Measurements from ENCODE around the gene STAU1. TPM values are rescaled to one million over a fixed set of nuclear protein-coding genes. Genes with fewer than 3 reads are reported as not detected.
"Not testable (repeated sequence)": the region's sequence is repeated elsewhere in the genome, so short reads cannot be mapped to it uniquely, and the experiment has no call there.

STAU1 gene
- total RNA-seq, 1 donor from 2014 or later, result 79.7 TPM

GRCh38 chr20:49098136-49098535, 90.0 kb downstream of the STAU1 start:
- Mint-ChIP-seq H3K9me3 (ENCODE audit: unreplicated experiment) (peaks cover 2% of the 10 kb centered on the region), H3K27ac (ENCODE audit: unreplicated experiment) (no peak overlapping the region), H3K4me1 (ENCODE audit: low read depth, unreplicated experiment) (no peaks in the 10 kb centered on the region), H3K4me3 (ENCODE audit: unreplicated experiment) (no peak overlapping the region), H3K27me3 (ENCODE audit: unreplicated experiment) (peaks cover 4% of the 10 kb centered on the region), H3K36me3 (ENCODE audit: unreplicated experiment) (peaks cover 6% of the 10 kb centered on the region)
- DNase-seq, result no peak
- TF ChIP-seq, protein P1, sequence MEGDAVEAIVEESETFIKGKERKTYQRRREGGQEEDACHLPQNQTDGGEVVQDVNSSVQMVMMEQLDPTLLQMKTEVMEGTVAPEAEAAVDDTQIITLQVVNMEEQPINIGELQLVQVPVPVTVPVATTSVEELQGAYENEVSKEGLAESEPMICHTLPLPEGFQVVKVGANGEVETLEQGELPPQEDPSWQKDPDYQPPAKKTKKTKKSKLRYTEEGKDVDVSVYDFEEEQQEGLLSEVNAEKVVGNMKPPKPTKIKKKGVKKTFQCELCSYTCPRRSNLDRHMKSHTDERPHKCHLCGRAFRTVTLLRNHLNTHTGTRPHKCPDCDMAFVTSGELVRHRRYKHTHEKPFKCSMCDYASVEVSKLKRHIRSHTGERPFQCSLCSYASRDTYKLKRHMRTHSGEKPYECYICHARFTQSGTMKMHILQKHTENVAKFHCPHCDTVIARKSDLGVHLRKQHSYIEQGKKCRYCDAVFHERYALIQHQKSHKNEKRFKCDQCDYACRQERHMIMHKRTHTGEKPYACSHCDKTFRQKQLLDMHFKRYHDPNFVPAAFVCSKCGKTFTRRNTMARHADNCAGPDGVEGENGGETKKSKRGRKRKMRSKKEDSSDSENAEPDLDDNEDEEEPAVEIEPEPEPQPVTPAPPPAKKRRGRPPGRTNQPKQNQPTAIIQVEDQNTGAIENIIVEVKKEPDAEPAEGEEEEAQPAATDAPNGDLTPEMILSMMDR (IDR thresholded peaks at IDR 0.05; ENCODE audit: partially characterized antibody, unreplicated experiment), result no peak

- TF ChIP-seq, protein P1 (IDR thresholded peaks at IDR 0.05; ENCODE audit: partially characterized antibody, unreplicated experiment), result no peak
- Mint-ChIP-seq H3K36me3 (ENCODE audit: unreplicated experiment) (no peaks in the 10 kb centered on the region), H3K4me3 (ENCODE audit: unreplicated experiment) (no peak overlapping the region)
These were observed 91.0 kb downstream of the STAU1 start for GRCh38 chr20:49097159-49097558.

DNA sequence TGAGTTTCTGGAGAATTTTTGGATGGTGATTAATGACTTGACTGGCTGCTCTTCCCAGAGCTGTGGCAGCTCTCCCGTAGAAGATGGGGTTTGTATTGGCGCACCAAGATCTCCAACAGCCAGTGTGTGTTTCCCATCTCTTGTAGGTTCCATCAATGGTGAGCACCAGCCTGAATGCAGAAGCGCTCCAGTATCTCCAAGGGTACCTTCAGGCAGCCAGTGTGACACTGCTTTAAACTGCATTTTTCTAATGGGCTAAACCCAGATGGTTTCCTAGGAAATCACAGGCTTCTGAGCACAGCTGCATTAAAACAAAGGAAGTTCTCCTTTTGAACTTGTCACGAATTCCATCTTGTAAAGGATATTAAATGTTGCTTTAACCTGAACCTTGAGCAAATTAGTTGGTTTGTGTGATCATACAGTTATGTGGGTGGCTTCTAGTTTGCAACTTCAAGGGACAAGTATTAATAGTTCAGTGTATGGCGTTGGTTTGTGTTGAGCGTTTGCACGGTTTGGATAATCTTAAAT, 91.9 kb downstream of the STAU1 start:
- TF ChIP-seq, protein P1 (IDR thresholded peaks at IDR 0.05; ENCODE audit: partially characterized antibody, unreplicated experiment), result no peak
- no peaks in the 10 kb centered on the region for H3K27me3 Mint-ChIP-seq (ENCODE audit: unreplicated experiment)
- H3K4me3 Mint-ChIP-seq (ENCODE audit: unreplicated experiment), result no peak overlapping the region
- H3K4me1 Mint-ChIP-seq (ENCODE audit: low read depth, unreplicated experiment), result no peaks in the 10 kb centered on the region
- no peak for DNase-seq
- H3K27ac Mint-ChIP-seq (ENCODE audit: unreplicated experiment), result no peak overlapping the region
- H3K9me3 Mint-ChIP-seq (ENCODE audit: unreplicated experiment), result peaks cover 2% of the 10 kb centered on the region
- H3K36me3 Mint-ChIP-seq (ENCODE audit: unreplicated experiment), result no peaks in the 10 kb centered on the region

More at GRCh38 chr20:49097159-49097558, 91.0 kb downstream of the STAU1 start:
- Mint-ChIP-seq H3K27ac (ENCODE audit: unreplicated experiment) (no peak overlapping the region), H3K27me3 (ENCODE audit: unreplicated experiment) (peaks cover 3% of the 10 kb centered on the region), H3K4me1 (ENCODE audit: low read depth, unreplicated experiment) (no peaks in the 10 kb centered on the region), H3K9me3 (ENCODE audit: unreplicated experiment) (peaks cover 2% of the 10 kb centered on the region)
- DNase-seq, result no peak

DNA sequence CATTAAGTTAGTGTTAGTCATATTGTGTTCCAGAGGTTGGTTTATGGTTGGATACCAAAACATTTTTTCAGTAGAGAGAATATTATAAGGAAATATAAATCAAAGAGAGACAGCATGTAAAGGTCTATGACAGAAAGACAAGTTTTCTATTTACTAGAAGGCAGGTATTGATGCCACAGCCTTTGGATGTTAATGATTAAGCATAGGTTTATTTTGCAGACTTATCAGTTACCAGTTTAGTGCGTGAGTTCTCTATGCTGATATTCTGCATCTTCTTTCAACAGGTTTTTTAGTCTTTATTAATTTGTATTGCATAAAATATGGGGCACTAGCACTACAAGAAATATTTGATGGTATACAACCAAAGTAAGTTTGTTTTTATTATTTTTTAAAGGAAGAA, 96.4 kb downstream of the STAU1 start:
- no peak overlapping the region for H3K4me3 Mint-ChIP-seq (ENCODE audit: unreplicated experiment)
- no peak overlapping the region for H3K27ac Mint-ChIP-seq (ENCODE audit: unreplicated experiment)
- TF ChIP-seq, protein P1 (IDR thresholded peaks at IDR 0.05; ENCODE audit: partially characterized antibody, unreplicated experiment), result no peak
- H3K27me3 Mint-ChIP-seq (ENCODE audit: unreplicated experiment), result no peaks in the 10 kb centered on the region
- H3K36me3 Mint-ChIP-seq (ENCODE audit: unreplicated experiment), result no peaks in the 10 kb centered on the region
- DNase-seq, result no peak
- no peaks in the 10 kb centered on the region for H3K4me1 Mint-ChIP-seq (ENCODE audit: low read depth, unreplicated experiment)
- peaks cover 2% of the 10 kb centered on the region for H3K9me3 Mint-ChIP-seq (ENCODE audit: unreplicated experiment)

DNA sequence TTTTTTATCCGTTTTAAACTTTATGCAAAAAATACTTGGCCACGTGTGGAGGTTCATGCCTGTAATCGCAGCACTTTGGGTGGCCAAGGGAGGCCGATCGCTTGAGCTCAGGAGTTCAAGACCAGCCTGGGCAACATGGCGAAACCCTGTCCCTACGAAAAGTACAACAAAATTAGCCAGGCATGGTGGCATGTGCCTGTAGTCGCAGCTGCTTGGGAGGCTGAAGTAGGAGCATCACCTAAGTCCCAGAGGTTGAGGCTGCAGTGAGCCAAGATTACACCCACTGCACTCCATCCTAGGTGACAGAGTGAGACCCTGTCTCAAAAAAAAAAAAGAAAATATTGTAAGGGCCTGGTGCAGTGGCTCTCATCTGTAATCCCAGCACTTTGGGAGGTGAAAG, 97.0 kb downstream of the STAU1 start:
- no peak for DNase-seq
- Mint-ChIP-seq H3K27ac (ENCODE audit: unreplicated experiment) (no peak overlapping the region), H3K27me3 (ENCODE audit: unreplicated experiment) (no peaks in the 10 kb centered on the region), H3K36me3 (ENCODE audit: unreplicated experiment) (no peaks in the 10 kb centered on the region), H3K9me3 (ENCODE audit: unreplicated experiment) (peaks cover 2% of the 10 kb centered on the region), H3K4me3 (ENCODE audit: unreplicated experiment) (no peak overlapping the region), H3K4me1 (ENCODE audit: low read depth, unreplicated experiment) (no peaks in the 10 kb centered on the region)
- TF ChIP-seq, protein P1 (IDR thresholded peaks at IDR 0.05; ENCODE audit: partially characterized antibody, unreplicated experiment), result no peak

DNA sequence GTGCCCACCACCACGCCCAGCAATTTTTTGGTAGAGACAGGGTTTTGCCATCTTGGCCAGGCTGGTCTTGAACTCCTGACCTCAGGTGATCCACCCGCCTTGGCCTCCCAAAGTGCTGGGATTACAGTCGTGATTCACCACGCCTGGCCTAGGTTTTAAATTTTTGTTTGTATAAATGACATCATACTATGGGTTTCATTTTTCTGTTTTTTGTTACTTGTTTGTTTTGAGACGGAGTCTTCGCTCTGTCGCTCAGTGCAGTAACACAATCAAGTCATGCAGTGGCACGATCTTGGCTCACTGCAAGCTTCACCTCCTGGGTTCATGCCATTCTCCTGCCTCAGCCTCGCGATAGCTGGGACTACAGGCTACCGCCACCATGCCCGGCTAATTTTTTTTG, 105.8 kb downstream of the STAU1 start:
- H3K4me3 Mint-ChIP-seq (ENCODE audit: unreplicated experiment); H3K9me3 Mint-ChIP-seq (ENCODE audit: unreplicated experiment); H3K4me1 Mint-ChIP-seq (ENCODE audit: low read depth, unreplicated experiment); H3K27me3 Mint-ChIP-seq (ENCODE audit: unreplicated experiment); H3K36me3 Mint-ChIP-seq (ENCODE audit: unreplicated experiment); DNase-seq; H3K27ac Mint-ChIP-seq (ENCODE audit: unreplicated experiment): not testable (repeated sequence)

Data from glutamatergic neuron (in vitro differentiated cells).